Fibroblast of lung (primary cell): ENCODE data around the gene ARL17A. TPM values are rescaled to one million over a fixed set of nuclear protein-coding genes. Genes with fewer than 3 reads are reported as not detected.
"Not testable (repeated sequence)": the region's sequence is repeated elsewhere in the genome, so short reads cannot be mapped to it uniquely, and the experiment has no call there.

Experiments used
- DNase-seq, 2 donors: peaks; one replicate each; pipeline versions ENCODE4 v3.0.0 to v3.0.0-alpha.2; 2010; ENCODE audit warnings: low read depth in 2 of 2
- H2AFZ ChIP-seq: 2 replicates; pipeline ENCODE4 v1.5.1; 2012; ENCODE audit warnings: low read length, control low read depth, inconsistent platforms
- H3K27ac ChIP-seq: 2 replicates; pipeline ENCODE4 v1.5.1; 2011; ENCODE audit warnings: low read length, control low read depth; ENCODE audit not compliant: insufficient read depth
- H3K27me3 ChIP-seq: 2 replicates; pipeline ENCODE4 v1.5.1; 2011; ENCODE audit warnings: mild to moderate bottlenecking, low read length; ENCODE audit not compliant: control insufficient read depth, insufficient read depth
- H3K36me3 ChIP-seq: 2 replicates; pipeline ENCODE4 v1.5.1; 2011; ENCODE audit warnings: low read length; ENCODE audit not compliant: control insufficient read depth, insufficient read depth
- H3K4me1 ChIP-seq: 2 replicates; pipeline ENCODE4 v1.5.1; 2011; ENCODE audit warnings: low read length; ENCODE audit not compliant: control insufficient read depth, insufficient read depth; ENCODE audit errors: extremely low read depth
- H3K4me2 ChIP-seq: 2 replicates; pipeline ENCODE4 v1.5.1; 2011; ENCODE audit warnings: low read length, control low read depth; ENCODE audit not compliant: insufficient read depth; ENCODE audit errors: extremely low read depth
- H3K4me3 ChIP-seq, 4 experiments: fragments of 200-600 bp in 1 of 4; sonication (generic) in 1 of 4; replicated peaks in 1 of 4; 2 replicates each; pipeline ENCODE4 v1.5.1; 2011 to 2016; ENCODE audit warnings: low read length in 4 of 4, low read depth in 3 of 4, mild to moderate bottlenecking in 3 of 4, control low read depth in 2 of 4, inconsistent platforms in 1 of 4, mixed read lengths in 1 of 4; ENCODE audit not compliant: insufficient read depth in 1 of 4; ENCODE audit errors: control extremely low read depth in 1 of 4
- H3K79me2 ChIP-seq: 2 replicates; pipeline ENCODE4 v1.5.1; 2012; ENCODE audit warnings: mild to moderate bottlenecking, low read length, inconsistent platforms; ENCODE audit not compliant: control insufficient read depth, insufficient read depth
- H3K9ac ChIP-seq: 2 replicates; pipeline ENCODE4 v1.5.1; 2011; ENCODE audit warnings: mild to moderate bottlenecking, low read length, control low read depth; ENCODE audit not compliant: insufficient read depth
- H3K9me3 ChIP-seq: 2 replicates; pipeline ENCODE4 v1.5.1; 2012; ENCODE audit warnings: low read depth, low read length; ENCODE audit not compliant: control insufficient read depth, insufficient read depth
- H4K20me1 ChIP-seq: 2 replicates; pipeline ENCODE4 v1.5.1; 2011; ENCODE audit warnings: low read length; ENCODE audit not compliant: control insufficient read depth, insufficient read depth; ENCODE audit errors: extremely low read depth
- polyA minus RNA-seq: library from RNA; depleted of rRNA, polyadenylated mRNA; stranded (reverse); fragments of >200 nt; gene quantifications from 2 replicates; pipeline ENCODE4 v1.2.3, GENCODE V29; 2011; ENCODE audit warnings: low replicate concordance
- polyA plus RNA-seq, 2 donors: library from polyadenylated mRNA; depleted of rRNA in 1 of 2; stranded (reverse) in 1 of 2; unstranded in 1 of 2; fragments of >200 nt; gene quantifications; 2 replicates each; pipeline ENCODE4 v1.2.1, GENCODE V29; 2011 to 2012; ENCODE audit warnings: missing spikeins in 1 of 2
- total RNA-seq: library from RNA; depleted of rRNA; stranded (reverse); fragments of >200 nt; gene quantifications from 2 replicates; pipeline ENCODE4 v1.2.1, GENCODE V29; 2014

Gene ARL17A
- 1.5 and 6.6 TPM in 2 replicates for total RNA-seq
- 3.3 and 4.4 TPM in 2 replicates for polyA plus RNA-seq
- 1.9 and 4.0 TPM in 2 replicates for polyA plus RNA-seq (2012)
- 22.4 and 43.2 TPM in 2 replicates for polyA minus RNA-seq

DNA sequence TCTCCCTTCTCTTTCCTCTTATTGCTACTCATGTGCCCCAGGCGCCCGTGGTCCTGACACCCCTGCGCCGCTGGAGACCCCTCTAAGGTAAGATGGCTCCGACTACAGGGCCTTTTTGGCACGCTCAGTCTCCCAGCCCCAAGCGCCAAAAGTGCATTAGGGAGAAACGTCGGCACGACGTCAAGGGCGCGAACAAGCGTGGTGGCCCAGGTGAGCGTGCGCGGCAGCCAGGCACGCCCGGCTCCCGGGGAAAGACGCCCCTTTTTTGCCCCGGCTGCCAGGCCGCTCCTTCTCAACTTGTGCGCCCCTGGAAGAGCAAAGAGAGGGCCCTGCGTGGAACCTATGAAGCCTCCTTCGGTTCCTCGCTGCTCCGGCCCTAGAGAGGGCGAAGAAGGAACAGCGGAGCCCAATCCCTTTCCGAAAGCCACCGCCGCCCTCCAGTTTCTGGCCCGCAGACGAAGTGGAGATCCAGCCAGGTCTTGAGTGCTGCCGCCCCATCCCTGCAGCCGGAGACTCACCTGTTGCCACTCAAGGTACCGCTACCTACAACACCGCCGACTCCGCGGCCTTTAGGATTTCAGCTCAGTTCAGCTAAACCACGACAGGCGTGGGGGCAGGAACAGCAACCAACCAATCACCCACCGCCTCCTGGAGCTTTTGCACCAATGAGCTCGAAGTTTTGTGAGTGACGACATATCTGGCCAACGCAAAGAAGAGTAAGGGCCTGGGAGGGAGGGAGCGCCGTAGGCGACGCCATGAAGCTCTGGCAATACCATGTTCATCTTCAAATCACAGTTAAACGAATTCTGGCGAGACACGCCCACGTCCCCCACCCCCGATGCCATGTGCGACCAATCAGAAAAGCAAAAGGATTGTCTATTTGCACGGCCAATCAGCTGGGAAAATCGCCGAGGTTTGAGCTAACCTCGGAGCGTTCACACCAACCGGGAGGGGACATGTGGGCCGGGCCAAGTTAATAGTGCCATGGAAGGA is at the start of gene ARL17A:
TSS of gene ARL17A (minus strand) at position 609 of the 993 bp plus-strand sequence. CDS start 3,369 bp downstream, outside the sequence.
- not testable (repeated sequence) for H3K36me3 ChIP-seq, DNase-seq, H3K79me2 ChIP-seq, H3K9me3 ChIP-seq, H3K27me3 ChIP-seq, H3K9ac ChIP-seq, H2AFZ ChIP-seq, H4K20me1 ChIP-seq, H3K27ac ChIP-seq, H3K4me1 ChIP-seq, H3K4me2 ChIP-seq
- peak within 1 kb of the TSS in 1 of 4 experiments; percentile 25 for H3K4me3 ChIP-seq

DNA sequence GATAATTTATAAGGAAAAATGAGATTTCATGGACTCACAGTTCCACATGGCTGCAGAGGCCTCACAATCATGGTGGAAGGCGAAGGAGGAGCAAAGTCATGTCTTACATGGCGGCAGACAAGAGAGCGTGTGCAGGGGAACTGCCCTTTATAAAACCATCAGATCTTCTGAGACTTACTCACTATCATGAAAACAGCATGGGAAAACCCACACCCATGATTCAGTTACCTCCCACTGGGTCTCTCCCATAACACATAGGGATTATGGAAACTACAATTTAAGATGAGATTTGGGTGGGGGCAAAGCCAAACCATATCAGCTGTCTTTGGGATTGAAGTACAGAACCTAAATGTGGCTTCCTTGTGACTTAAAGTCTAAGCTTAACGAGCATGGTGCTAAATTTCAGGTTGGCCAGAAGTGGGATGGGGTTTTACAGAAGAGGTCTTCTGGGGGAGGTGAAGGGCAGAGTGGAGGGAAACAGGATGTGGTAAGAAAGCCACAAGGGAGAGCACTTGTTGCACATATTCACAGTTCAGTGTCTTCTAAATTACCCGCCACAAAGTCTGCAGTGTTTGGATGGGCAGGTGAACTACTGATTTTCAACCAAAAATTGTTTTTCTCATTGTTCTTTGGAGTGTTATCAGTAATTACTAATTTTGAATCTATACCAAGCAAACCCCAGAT is 49.4 kb upstream of the ARL17A start:
- DNase-seq, H3K36me3 ChIP-seq, H3K4me1 ChIP-seq, H3K9me3 ChIP-seq, H3K9ac ChIP-seq, H4K20me1 ChIP-seq, H3K4me2 ChIP-seq, H2AFZ ChIP-seq, H3K79me2 ChIP-seq, H3K4me3 ChIP-seq, H3K27ac ChIP-seq, H3K27me3 ChIP-seq: not testable (repeated sequence)

DNA sequence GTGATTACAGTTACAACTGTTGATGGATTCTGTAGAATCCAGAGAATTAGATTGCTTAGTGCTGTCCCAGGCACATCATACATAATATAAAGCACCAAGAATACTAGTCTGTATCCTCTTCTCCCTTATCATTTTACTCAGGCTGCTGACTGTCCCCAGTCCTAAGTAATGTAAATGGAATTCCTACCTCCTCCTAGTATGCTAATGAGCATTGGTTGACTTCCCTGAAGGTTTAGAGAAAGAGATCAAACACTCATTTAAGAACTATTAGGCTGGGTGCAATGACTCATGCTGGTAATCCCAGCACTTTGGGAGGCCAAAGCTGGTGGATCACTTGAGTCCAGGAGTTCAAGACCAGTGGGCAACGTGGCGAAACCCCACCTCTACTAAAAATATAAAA is 48.0 kb upstream of the ARL17A start:
- not testable (repeated sequence) for DNase-seq, H3K4me2 ChIP-seq, H2AFZ ChIP-seq, H3K4me3 ChIP-seq, H4K20me1 ChIP-seq, H3K9ac ChIP-seq, H3K4me1 ChIP-seq, H3K79me2 ChIP-seq, H3K27ac ChIP-seq, H3K27me3 ChIP-seq, H3K36me3 ChIP-seq, H3K9me3 ChIP-seq

DNA sequence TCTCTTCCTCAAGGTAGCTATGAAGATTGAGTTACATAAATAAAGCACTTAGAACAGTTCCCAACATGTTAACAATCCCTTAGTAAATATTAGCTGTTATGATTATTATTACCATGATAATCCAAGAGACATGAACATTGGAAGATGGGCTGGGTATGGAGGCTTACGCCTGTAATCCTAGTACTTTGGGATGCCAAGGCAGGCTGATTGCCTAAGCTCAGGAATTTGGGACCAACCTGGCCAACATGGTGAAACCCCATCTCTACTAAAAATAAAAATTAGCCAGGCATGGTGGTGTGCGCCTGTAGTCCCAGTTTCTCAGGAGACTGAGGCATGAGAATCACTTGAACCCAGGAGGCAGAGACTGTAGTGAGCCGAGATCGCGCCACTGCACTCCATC is 45.2 kb upstream of the ARL17A start:
- H2AFZ ChIP-seq, DNase-seq, H3K4me3 ChIP-seq: not testable (repeated sequence)

DNA sequence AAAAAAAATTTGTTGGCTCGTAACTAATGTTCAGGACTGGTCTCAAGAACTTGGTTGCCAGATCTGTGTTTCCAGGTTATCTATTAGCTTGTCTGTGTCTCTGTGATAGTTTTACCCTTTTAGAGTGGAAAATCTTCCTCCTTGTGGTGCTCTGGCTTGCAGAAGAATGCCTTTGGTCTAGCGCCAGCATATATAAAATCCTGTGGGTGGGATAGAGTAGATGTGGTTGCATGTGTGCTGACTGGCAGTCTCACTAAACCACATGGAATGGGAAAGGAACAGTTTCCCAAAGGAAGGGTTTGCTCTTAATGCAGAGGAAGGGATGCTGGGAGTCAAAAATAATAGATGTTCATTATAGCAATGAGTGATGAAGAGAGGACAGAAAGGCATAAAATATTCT is 44.3 kb upstream of the ARL17A start:
- H3K9me3 ChIP-seq, DNase-seq, H3K9ac ChIP-seq, H3K36me3 ChIP-seq, H4K20me1 ChIP-seq, H3K4me1 ChIP-seq, H3K4me2 ChIP-seq, H3K27me3 ChIP-seq, H3K79me2 ChIP-seq, H2AFZ ChIP-seq, H3K4me3 ChIP-seq, H3K27ac ChIP-seq: not testable (repeated sequence)

More for the DNA sequence above, 45.2 kb upstream of the ARL17A start:
- H3K4me1 ChIP-seq, H3K27ac ChIP-seq, H3K79me2 ChIP-seq, H4K20me1 ChIP-seq, H3K9ac ChIP-seq, H3K9me3 ChIP-seq, H3K4me2 ChIP-seq, H3K27me3 ChIP-seq, H3K36me3 ChIP-seq: not testable (repeated sequence)

DNA sequence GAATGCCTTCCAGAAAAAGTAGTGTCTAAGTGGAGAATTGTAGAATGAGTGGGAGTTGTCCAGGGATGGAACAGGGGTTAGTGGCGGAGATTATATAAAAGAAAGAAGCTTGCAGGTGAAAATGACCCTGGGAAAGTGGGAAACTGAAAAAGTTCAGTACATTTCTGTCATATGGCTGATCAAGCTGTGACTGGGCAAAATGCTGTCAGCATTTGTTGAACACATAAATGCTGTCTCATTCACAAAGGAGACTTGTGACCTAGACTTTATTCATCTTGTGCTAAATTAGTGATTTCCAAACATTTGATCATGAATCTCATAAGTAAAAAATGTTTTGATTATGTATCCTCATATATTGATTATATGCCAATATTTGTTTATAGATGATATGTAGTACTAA is 39.5 kb upstream of the ARL17A start:
- not testable (repeated sequence) for H3K9me3 ChIP-seq, H4K20me1 ChIP-seq, H2AFZ ChIP-seq, H3K4me1 ChIP-seq, H3K4me3 ChIP-seq, H3K36me3 ChIP-seq, H3K27ac ChIP-seq, DNase-seq, H3K79me2 ChIP-seq, H3K9ac ChIP-seq, H3K27me3 ChIP-seq, H3K4me2 ChIP-seq
